ENCODE data around the gene RAMAC.
"Not testable (repeated sequence)": the region's sequence is repeated elsewhere in the genome, so short reads cannot be mapped to it uniquely, and the experiment has no call there.

The RAMAC gene

DNA sequence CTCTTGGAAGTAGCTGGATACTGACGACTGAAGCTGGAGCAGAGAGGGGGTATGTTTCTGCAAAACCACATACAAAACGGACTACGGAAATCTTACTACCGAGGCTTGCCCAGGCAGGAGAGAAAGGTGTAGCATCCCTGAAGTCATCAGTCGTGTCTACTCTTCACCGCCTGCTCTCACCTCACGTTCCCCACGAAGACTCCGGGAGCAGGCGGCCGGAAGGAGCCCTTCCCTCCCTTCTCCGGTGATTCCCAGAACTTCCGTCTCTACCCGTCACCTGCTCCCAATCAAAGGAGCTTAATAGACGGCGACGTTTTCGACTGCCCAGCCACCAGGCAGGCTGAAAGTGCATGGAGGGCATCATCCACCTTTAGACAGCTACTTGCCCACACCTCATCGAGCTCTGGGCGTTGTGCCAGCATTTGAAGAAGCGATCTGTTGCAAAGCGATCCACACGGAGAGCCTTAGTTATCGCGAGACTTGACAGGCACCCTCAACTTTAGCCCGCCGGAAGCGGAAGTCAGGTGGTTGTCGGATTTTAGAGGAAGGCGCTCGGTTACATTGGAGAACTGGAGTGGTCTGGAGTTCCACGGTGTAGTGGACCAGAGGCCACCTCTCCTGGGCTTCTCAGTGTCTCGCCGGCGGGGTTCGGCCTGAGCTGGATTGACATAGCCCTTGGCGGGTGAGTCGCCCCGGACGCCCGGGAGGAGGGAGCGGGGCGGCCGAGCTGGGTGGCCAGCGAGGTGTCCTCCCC, at the start of gene RAMAC:
TSS of gene RAMAC (plus strand) at position 523 of the 754 bp plus-strand sequence. CDS start 2,809 bp downstream, outside the sequence.
- peak; percentile 98 for DNase-seq

GRCh38 chr15:82936966-82937711, 48.9 kb upstream of the RAMAC start:
- DNase-seq, result no peak

DNA sequence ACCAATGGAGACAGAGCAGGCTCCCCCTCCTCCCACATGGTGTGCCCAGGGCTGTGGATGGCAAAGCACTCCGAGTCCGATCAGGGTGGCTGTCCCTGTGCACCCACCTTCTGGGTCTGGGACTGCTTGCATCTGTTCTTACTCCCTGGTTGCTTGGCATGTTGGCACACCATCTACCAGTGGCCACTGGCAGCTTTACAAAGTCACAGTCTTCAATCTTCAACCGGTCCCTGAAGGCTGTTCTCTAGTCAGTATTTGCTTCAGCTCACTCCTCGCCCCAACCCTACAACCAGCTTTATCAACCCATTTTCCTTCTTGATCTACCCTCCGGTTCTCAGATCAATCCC, 48.3 kb upstream of the RAMAC start:
- DNase-seq, result no peak

DNA sequence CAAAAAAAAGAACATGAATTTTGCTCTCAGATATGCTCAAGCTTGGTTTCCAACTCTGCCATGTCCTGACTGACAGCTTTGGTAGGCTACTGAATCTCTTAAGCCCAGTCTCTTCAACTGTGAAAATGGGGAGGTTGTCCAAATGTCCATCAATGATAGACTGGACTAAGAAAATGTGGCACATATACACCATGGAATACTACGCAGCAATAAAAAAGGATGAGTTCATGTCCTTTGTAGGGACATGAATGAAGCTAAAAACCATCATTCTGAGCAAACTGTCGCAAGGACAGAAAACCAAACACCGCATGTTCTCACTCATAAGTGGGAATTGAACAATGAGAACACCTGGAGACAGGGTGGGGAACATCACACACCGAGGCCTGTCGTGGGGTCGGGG, 46.3 kb upstream of the RAMAC start:
- not testable (repeated sequence) for DNase-seq

DNA sequence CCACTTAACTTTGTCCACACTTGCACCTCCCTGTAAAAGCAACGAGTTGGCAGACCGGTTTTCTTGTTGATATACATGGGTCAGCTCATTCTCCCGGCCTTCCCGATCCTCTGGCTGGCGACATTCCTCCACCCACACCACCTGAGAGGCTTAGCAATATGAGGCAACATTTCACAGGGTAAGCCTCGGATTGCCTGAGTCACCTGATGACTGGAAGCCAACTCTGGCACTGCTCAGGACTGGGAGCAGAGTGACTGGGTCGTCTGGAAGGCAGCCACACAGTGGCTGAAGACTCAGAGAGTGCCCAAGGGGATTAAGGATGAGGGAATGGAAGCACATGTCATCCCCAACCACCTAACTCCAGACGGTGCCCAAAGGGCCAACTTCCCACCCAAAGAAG, 43.3 kb upstream of the RAMAC start:
- DNase-seq, result no peak

- DNase-seq, result no peak
These were observed 42.8 kb upstream of the RAMAC start for GRCh38 chr15:82943176-82943575.

DNA sequence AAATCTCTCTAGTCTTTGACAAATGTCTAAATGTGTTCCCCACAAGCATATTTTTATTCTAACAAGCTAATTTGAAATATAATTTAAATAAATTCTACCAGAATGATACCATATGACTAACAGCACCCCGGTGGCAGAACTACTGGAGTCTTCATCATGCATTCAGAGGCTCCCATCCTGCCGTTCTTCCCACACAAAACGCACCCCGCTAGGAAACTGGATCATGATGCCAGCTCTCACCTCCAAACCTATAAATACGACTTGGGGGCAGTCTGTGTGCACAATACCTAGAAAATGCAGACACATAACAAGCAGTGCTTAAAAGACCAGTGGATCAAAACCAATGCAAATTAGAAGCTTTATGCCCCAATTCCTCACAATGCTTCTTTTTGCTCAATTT, 42.0 kb upstream of the RAMAC start:
- no peak for DNase-seq

DNA sequence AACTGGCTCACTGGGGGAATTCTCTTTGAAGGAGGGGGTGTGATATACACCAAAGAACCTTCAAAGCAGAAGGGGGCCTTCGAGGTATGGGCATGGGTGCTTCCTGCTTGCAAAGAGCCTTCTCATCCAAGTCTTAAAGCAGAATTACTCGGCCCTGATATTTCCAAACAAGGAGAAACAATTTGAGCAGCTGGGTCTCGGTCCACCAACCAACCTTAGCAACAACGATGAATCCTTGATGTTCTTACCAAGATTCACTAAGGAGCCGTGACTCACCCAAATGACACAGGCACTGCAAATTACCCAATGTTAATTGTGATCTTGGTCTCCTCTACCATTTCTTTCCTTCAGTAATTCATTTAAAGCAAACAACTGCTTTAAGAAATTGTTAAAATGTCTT, 41.2 kb upstream of the RAMAC start:
- no peak for DNase-seq

GRCh38 chr15:82945326-82945725, 40.7 kb upstream of the RAMAC start:
- DNase-seq, result no peak

- DNase-seq, result no peak
These were observed 39.8 kb upstream of the RAMAC start for GRCh38 chr15:82946155-82946701.

GRCh38 chr15:82950295-82950694, 35.7 kb upstream of the RAMAC start:
- no peak for DNase-seq

DNA sequence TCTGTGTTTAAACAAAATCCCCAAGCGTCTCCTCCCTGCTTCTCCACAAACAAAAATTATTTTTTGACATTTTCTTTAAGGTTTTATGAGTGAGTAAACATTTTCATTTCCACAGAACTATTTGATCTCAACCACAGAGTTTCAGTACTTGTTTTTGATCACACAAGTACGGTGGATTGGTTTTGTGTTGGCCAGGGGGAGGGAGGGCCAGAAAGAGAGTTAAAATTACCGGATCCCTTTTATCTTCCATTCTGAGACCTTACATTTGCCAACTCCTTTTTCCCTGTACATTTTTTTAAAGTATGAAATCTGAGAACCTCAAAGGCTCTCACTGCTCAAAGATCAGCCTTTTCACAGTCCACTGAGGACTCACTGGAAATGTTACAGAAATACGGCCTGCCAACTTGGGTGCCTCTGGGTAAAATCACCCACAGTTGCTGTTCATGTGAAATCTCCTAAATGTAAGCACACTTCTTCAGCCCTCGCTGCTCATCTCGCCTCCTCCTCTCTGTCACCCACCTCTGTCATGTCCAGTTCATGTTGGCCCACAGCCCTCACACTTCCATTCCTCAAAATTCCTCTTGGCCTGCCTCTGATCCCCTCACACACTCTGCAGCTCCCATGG, 35.2 kb upstream of the RAMAC start:
- no peak for DNase-seq

- DNase-seq, result no peak
These were observed 34.4 kb upstream of the RAMAC start for GRCh38 chr15:82951472-82952157.

GRCh38 chr15:82952158-82953081, 33.6 kb upstream of the RAMAC start, which contains the start of gene HOMER2:
Gene HOMER2, minus strand, starts transcription at chr15:82952720. Its CDS starts 185 bp downstream, at chr15:82952535.
- peak; percentile 57 for DNase-seq

- no peak for DNase-seq
These were observed 27.4 kb upstream of the RAMAC start for GRCh38 chr15:82958638-82959037.

GRCh38 chr15:82959423-82959822, 26.6 kb upstream of the RAMAC start:
- DNase-seq, result no peak

- no peak for DNase-seq
These were observed 25.2 kb upstream of the RAMAC start for GRCh38 chr15:82960766-82961165.

GRCh38 chr15:82963471-82964341, 22.3 kb upstream of the RAMAC start:
- DNase-seq, result no peak

DNA sequence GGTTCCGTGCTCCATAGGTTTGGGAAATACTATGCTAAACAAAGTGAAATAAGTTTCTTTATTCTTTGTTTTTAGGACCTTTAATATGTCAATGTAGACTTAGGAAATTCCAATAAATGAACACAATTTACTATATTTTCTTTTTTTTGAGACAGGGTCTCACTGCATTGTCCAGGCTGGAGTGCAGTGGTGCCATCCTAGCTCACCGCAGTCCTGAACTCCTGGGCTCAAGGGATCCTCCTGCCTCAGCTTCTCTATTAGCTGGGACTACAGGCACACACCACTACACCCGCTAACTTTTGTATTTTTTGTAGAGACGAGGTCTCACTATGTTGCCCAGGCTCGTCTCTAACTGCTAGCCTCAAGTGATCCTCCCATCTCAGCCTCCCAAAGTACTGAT, 21.1 kb upstream of the RAMAC start:
- no peak for DNase-seq

- DNase-seq, result no peak
These were observed 19.3 kb upstream of the RAMAC start for GRCh38 chr15:82966671-82967071.

GRCh38 chr15:82968066-82968465, 17.9 kb upstream of the RAMAC start:
- no peak for DNase-seq
